ENCODE measurements around the gene SLC22A9. TPM values are rescaled to one million over a fixed set of nuclear protein-coding genes. Genes with fewer than 3 reads are reported as not detected.

SLC22A9 gene
- total RNA-seq, 6 donors from 2014 or later, result not detected

DNA sequence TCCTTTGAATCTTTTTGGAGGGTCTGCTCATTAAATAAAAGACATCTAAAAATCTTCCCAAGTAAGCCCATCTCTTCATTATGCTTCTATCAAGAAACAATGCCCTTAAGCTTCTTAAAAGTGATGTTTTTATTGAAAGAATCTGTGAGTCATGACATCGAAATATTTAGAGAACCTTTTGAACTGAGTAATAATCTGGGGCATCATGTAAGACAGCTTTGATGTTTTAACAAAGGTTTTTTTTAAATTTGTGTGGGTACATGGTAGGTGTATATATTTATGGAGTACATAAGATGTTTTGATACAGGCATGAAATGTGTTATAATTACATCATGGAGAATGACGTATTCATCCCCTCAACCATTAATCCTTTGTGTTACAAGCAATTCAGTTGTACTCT lies 74.6 kb downstream of the SLC22A9 start:
- Histone ChIP-seq H3K36me3 (no peaks in the 10 kb centered on the region), H3K9me3 (no peaks in the 10 kb centered on the region), H3K27me3 (no peaks in the 10 kb centered on the region), H3K27ac (no peak overlapping the region), H3K4me1 (no peaks in the 10 kb centered on the region), H3K4me3 (no peak overlapping the region)
- DNase-seq, result no peak
- TF ChIP-seq POLR2AphosphoS5 (IDR thresholded peaks at IDR 0.05) (no peak), EP300 (IDR thresholded peaks at IDR 0.05) (no peak), POLR2A (IDR thresholded peaks at IDR 0.05) (no peak)
- TF ChIP-seq, protein P1, sequence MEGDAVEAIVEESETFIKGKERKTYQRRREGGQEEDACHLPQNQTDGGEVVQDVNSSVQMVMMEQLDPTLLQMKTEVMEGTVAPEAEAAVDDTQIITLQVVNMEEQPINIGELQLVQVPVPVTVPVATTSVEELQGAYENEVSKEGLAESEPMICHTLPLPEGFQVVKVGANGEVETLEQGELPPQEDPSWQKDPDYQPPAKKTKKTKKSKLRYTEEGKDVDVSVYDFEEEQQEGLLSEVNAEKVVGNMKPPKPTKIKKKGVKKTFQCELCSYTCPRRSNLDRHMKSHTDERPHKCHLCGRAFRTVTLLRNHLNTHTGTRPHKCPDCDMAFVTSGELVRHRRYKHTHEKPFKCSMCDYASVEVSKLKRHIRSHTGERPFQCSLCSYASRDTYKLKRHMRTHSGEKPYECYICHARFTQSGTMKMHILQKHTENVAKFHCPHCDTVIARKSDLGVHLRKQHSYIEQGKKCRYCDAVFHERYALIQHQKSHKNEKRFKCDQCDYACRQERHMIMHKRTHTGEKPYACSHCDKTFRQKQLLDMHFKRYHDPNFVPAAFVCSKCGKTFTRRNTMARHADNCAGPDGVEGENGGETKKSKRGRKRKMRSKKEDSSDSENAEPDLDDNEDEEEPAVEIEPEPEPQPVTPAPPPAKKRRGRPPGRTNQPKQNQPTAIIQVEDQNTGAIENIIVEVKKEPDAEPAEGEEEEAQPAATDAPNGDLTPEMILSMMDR (IDR thresholded peaks at IDR 0.05), result no peak
- ATAC-seq (ENCODE audit: low FRiP score in 2 of 2), result no peak
- 55 to 88% methylated on average over 2 of the region's 2 CpGs for WGBS, 2 donors

DNA sequence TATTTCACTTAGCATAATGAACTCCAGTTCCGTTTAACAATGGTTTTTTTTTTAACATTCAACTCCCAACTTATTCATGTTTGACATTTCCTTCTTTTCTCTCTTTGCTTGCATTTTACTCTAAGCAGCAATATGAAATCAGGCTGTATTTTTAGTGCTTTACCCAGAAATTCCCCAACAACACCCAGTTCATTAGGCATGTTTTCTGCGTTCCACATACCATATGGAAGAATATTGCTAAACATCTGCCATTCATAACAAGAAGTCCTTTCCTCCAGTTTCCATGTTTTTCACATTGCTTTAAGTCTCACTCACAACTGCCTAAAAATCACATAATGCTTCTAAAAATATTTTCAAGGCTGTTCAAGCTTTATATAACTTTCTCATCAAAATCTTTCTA lies 75.5 kb downstream of the SLC22A9 start:
- DNase-seq (no peak), ATAC-seq (ENCODE audit: low FRiP score in 2 of 2) (no peak)
- Histone ChIP-seq H3K4me1 (no peaks in the 10 kb centered on the region), H3K27me3 (no peaks in the 10 kb centered on the region), H3K4me3 (no peak overlapping the region), H3K27ac (no peak overlapping the region), H3K36me3 (no peaks in the 10 kb centered on the region), H3K9me3 (no peaks in the 10 kb centered on the region)
- WGBS, 2 donors, result 86% methylated on average over 2 of the region's 2 CpGs
- TF ChIP-seq, protein P1 (IDR thresholded peaks at IDR 0.05), result no peak
- TF ChIP-seq POLR2AphosphoS5 (IDR thresholded peaks at IDR 0.05), result no peak
- TF ChIP-seq POLR2A (IDR thresholded peaks at IDR 0.05), result no peak
- TF ChIP-seq EP300 (IDR thresholded peaks at IDR 0.05), result no peak

DNA sequence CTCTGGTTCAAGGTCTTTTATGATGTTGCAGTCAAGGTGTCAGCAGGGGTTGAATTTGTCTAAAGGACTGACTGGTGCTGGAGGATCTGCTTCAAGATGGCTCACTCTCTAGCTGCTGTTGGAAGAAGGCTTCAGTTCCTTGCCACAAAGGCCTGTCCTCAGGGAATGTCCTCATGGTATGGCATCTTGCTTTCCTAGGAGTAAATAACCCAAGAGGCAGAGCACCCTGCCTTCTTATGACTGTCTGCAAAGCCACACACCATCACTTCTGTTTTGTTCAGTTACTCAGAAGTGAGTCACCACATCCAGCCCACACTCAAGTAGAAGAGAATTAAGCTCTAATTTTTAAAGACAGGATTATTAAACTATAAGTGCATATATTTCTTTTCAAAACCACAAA lies 76.1 kb downstream of the SLC22A9 start:
- Histone ChIP-seq H3K4me1 (no peaks in the 10 kb centered on the region), H3K27ac (no peak overlapping the region), H3K36me3 (no peaks in the 10 kb centered on the region), H3K27me3 (no peaks in the 10 kb centered on the region), H3K9me3 (no peaks in the 10 kb centered on the region), H3K4me3 (no peak overlapping the region)
- ATAC-seq (ENCODE audit: low FRiP score in 2 of 2) (no peak), DNase-seq (no peak)
- TF ChIP-seq, protein P1 (IDR thresholded peaks at IDR 0.05), result no peak
- TF ChIP-seq POLR2AphosphoS5 (IDR thresholded peaks at IDR 0.05), result no peak
- TF ChIP-seq POLR2A (IDR thresholded peaks at IDR 0.05), result no peak
- no peak for TF ChIP-seq EP300 (IDR thresholded peaks at IDR 0.05)

DNA sequence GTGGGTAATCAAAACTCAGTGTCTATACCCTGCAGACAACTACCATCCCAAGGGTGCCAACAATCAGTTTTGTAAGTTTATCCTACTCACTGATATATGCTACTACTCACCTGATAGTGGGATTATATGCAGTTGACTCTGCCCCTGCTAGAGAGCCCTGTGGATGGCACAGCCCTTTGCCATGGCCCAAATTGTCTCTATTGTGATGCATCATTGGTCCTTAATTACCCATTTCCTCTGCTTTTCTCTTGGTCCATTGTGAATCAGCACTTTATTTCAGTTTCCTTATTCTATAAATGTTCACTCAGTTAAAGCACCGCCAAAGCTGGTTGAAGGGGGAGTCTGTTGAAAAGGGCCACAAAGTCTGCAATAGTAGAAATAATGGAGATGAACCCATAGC lies 79.1 kb downstream of the SLC22A9 start:
- no peak for ATAC-seq (ENCODE audit: low FRiP score in 2 of 2)
- WGBS, 2 donors, result 19 to 38% methylated on average over 1 of the region's 1 CpG
- Histone ChIP-seq H3K27ac (no peak overlapping the region), H3K4me1 (no peaks in the 10 kb centered on the region), H3K27me3 (no peaks in the 10 kb centered on the region), H3K4me3 (no peak overlapping the region), H3K9me3 (no peaks in the 10 kb centered on the region), H3K36me3 (no peaks in the 10 kb centered on the region)
- TF ChIP-seq POLR2A (IDR thresholded peaks at IDR 0.05), result no peak
- no peak for TF ChIP-seq POLR2AphosphoS5 (IDR thresholded peaks at IDR 0.05)
- no peak for TF ChIP-seq EP300 (IDR thresholded peaks at IDR 0.05)
- TF ChIP-seq, protein P1 (IDR thresholded peaks at IDR 0.05), result no peak
- no peak for DNase-seq

DNA sequence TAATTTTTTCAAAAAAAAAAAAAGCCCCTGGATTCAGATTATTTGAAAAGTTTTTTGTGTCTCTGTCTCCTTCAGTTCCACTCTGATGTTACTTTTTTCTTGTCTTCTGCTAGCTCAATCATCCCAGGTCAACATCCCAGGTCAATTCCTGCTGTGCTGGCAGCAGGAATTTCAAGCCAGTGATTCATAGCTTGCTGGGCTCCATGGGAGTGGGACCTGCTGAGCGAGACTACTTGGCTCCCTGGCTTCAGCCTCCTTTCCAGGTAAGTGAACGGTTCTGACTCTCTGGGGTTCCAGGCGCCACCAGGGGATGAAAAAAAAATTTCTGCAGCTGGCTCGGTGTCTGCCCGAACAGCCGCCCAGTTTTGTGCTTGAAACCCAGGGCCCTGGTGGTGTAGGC lies 90.0 kb downstream of the SLC22A9 start:
- H3K27ac ChIP-seq, result no peak overlapping the region
- TF ChIP-seq, protein P1 (IDR thresholded peaks at IDR 0.05), result no peak
- TF ChIP-seq POLR2A (IDR thresholded peaks at IDR 0.05), result no peak
- TF ChIP-seq POLR2AphosphoS5 (IDR thresholded peaks at IDR 0.05), result no peak
- no peak for TF ChIP-seq EP300 (IDR thresholded peaks at IDR 0.05)
- H3K9me3 ChIP-seq, result no peaks in the 10 kb centered on the region
- ATAC-seq (ENCODE audit: low FRiP score in 2 of 2) (no peak), DNase-seq (no peak)
- 75% methylated on average over 6 of the region's 6 CpGs for WGBS, 2 donors
- no peaks in the 10 kb centered on the region for H3K27me3 ChIP-seq
- H3K36me3 ChIP-seq, result no peaks in the 10 kb centered on the region
- H3K4me1 ChIP-seq, result no peaks in the 10 kb centered on the region
- no peak overlapping the region for H3K4me3 ChIP-seq
